Right ventricle myocardium superior (tissue), 1 donor: ENCODE data around the gene PARD6A. TPM values are rescaled to one million over a fixed set of nuclear protein-coding genes. Genes with fewer than 3 reads are reported as not detected.
"Not testable (repeated sequence)": the region's sequence is repeated elsewhere in the genome, so short reads cannot be mapped to it uniquely, and the experiment has no call there.

Experiments used
- ATAC-seq: fragments of 200-7000 bp; cut with Tn5 transposase; one replicate; pipeline ENCODE4 v1.9.1; 2020; ENCODE audit warnings: mild to moderate bottlenecking; ENCODE audit not compliant: poor library complexity
- DNase-seq: peaks from one replicate; pipeline ENCODE4 v3.0.0-alpha.2; 2020
- intact Hi-C: fragments of 100-400 bp; cut with DNase I; formaldehyde crosslinking; loops from one replicate; pipeline ENCODE4 v1.11.2; 2022
- total RNA-seq: library from RNA; stranded (reverse); fragmentation: NEBNext Ultra II Directional; extraction: Animal tissue kit (Norgen Biotek cat#: 25700); gene quantifications from one replicate; pipeline ENCODE4 v1.2.1, GENCODE V29; 2021
- donor health status: DM: no; HTN: yes; CAD: no; lungs with severe emphysema.

PARD6A gene
- total RNA-seq, 1 donor from 2014 or later = 3.2 TPM

DNA sequence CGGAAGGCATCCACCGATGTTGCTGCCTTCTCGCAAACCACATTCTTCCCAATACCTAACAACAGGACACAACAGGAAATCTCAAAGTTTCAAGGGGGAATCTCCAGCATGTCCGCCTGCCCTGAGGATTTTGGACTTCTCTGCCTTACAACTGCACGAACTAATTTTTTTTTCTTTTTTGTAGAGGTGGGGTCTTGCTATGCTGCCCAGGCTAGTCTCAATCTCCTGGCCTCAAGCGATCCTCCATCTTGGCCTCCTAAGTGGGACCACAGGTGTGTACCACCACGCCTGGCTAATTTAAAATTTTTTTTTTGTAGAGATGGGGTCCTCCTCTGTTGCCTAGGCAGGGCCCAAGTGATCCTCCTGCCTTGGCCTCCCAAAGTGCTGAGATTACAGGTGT lies 15.2 kb downstream of the PARD6A start:
- ATAC-seq (no peak), DNase-seq (no peak)
- intact Hi-C loops = loop anchor here (10.0 kb wide), 1 partner anchor 129 kb away; the partner anchor contains the start of genes RANBP10 and TSNAXIP1

DNA sequence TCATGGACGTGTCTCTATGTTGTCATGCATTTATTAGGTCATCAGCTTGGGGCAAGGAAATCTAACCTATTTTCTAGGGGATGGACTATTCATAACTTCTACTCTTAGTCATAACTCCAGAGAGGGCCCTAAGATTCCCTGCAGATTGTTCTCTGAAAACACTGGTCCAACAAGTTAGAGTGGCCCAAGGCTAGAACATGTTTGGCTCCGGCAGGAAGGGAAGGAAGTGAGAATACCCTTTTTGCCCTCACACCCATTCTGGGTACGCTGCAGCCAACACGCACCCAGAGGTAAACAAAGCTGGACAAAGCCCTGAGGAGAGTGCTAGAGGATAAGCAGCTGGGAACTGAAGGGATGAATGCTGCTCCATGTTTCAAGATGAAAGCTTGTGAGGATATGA lies 15.8 kb downstream of the PARD6A start:
- ATAC-seq (no peak), DNase-seq (no peak)
- intact Hi-C loops = loop anchor here (10.0 kb wide), 1 partner anchor 128 kb away; the partner anchor contains the start of genes RANBP10 and TSNAXIP1

DNA sequence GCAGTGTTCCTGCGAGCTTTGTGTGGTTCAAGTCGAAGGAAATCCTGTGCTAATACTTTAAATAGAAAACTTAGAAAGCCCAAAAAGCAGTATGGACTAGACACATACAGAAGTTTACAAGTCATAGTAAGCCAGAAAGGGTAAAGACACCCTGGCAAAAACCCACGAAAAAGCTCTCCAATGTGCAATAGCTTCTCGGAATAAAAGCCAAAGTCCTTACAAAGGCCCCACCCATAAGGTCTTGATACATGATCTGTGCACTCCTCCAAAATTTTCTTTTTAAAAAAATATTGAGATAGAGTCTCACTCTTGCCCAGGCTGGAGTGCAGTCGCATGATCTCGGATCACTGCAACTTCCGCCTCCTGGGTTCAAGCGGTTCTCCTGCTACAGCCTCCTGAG lies 16.2 kb downstream of the PARD6A start:
- no peak for ATAC-seq
- DNase-seq = no peak
- intact Hi-C loops = loop anchor here (10.0 kb wide), 1 partner anchor 128 kb away; the partner anchor contains the start of genes RANBP10 and TSNAXIP1

DNA sequence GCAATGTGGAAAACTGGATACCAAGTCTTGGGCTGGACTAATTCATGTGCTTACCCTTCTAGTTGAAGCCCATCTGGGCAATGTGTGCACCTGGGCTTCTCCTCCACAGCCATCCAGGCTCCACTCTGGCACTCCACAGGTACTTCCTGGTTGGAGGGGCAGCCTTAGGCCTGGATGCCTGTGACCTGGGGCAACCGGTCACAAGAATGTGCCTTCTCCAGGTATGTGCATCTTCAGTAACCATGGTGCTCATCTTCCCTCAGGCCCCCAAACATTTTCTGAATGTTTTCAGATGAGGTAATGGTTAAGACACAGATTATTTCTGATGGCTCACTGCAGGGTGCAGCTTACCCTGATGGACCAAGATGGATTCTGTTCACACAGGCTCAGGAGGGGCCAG lies 17.0 kb downstream of the PARD6A start:
- no peak for ATAC-seq
- DNase-seq = no peak
- intact Hi-C loops = loop anchor here (10.0 kb wide), 1 partner anchor 127 kb away; the partner anchor contains the start of genes RANBP10 and TSNAXIP1

DNA sequence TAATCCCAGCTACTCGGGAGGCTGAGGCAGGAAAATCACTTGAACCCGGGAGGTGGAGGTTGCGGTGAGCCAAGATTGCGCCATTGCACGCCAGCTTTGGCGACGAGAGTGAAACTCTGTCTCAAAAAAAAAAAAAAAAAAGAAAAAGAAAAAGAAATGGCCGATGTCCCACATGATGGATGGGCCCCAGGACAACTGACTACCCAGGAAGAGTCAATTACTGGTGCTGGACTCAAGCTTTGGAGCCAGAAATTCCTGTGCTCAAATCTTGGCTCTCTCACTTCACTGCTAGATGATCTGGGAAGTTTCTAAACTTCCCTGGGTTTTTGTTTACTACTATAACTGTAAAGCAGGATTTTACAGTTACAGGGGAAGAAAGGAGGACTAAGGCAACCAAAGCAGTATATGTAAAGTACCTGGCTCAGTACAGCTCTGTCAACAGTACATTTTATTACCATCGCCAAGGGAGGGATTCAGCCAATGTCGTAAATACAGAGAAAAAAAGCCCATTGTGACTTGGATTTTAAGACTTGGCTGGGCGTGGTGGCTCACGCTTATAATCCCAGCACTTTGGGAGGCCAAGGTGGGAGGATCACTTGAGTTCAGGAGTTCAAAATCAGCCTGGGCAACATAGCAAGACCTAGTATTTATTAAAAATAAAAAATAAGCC lies 17.7 kb downstream of the PARD6A start:
- DNase-seq (no peak), ATAC-seq (no peak)
- intact Hi-C loops = loop anchor here (10.0 kb wide), 1 partner anchor 126 kb away; the partner anchor contains the start of genes RANBP10 and TSNAXIP1

DNA sequence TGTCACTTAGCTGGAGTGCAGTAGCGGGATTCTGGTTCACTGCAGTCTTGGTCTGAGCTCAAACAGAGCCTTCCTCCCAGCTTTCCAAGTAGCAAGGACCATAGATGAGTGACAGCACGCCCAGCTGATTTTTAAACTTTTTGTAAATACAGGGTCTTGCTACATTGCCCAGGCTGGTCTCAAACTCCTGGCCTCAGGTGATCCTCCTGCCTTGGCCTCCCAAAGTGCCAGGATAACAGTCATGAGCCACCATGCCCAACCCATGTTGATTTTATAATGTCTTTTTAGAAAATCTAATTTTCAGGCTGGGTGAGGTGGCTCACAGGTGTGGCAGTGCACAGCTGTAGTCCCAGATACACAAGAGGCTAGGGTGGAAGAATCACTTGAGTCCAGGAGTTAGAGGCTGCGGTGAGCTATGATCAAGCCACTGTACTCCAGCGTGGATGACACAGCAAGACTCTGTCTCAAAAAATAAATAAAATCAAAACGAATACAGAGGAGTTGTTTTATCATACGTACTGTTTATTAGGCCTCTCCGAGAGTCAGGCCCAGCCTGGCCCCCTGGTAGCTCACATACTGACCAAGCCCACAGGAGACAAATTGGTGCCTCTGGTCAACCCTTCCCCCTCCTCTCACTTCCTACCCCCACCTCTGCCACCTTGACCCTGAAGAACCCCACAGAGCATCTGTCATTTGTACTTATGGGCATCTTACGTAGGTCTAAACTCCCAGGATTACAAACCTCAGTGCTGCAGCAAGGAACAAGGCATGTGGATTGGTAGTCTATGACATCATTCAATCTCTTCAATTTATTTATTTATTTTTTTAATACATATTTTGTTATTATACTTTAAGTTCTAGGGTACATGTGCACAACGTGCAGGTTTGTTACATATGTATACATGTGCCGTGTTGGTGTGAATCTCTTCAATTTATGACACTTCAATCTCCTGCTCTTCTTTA lies 19.5 kb downstream of the PARD6A start:
- no peak for ATAC-seq
- intact Hi-C loops = loop anchor here (10.0 kb wide), 1 partner anchor 125 kb away; the partner anchor contains the start of genes RANBP10 and TSNAXIP1

DNA sequence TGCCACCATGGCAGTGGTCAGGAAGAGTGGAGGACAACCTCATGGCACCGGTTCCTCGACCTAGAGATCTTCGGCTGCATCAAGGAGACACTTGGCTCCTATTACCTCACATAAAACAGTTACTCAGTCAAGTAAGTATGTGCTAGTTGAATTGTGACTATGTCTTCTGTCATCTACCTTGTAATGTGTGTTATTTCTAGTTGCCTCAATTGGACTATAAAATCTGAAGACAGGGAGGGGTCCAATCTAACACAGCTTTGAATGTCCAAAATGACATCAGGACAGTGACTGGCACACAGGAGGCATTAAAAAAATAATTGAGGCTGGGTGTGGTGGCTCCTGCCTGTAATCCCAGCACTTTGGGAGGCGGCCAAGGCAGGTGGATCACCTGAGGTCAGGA lies 23.0 kb downstream of the PARD6A start:
- no peak for ATAC-seq
- intact Hi-C loops = no loop called here
- DNase-seq = no peak

More for the DNA sequence above, 19.5 kb downstream of the PARD6A start:
- no peak for DNase-seq

DNA sequence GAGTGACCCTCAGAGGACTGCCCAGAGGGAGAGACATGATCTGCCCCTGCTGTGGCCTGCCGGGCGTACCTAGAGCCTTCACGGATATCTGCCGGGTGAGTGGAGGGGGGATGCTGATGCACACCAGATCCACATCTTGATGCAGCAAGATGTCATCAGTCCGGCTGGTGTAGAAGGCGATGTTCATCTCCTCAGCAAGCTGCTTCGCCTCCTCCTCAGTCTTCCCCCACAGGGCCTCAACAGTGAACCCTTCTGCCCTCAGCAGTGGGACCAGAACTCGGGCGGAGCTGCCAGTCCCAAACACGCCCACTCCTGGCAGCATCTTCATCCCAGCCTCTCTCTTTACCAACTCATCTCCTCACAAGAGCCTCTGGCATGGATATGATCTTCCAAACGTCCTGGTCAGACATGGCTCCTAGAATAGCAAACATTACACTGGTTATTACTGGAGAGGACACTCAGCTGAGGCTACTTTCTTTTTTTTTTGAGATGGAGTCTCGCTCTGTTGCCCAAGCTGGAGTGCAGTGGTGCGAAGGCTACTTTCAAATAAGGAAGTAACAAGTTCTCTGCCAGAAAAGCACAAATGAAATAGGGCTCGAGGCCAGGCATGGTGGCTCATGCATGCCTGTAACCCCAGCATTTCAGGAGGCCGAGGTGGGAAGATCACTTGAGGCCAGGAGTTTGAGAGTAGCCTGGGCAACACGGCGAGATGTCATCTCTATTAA lies 24.8 kb downstream of the PARD6A start:
- ATAC-seq (no peak), DNase-seq (no peak)
- intact Hi-C loops = no loop called here

DNA sequence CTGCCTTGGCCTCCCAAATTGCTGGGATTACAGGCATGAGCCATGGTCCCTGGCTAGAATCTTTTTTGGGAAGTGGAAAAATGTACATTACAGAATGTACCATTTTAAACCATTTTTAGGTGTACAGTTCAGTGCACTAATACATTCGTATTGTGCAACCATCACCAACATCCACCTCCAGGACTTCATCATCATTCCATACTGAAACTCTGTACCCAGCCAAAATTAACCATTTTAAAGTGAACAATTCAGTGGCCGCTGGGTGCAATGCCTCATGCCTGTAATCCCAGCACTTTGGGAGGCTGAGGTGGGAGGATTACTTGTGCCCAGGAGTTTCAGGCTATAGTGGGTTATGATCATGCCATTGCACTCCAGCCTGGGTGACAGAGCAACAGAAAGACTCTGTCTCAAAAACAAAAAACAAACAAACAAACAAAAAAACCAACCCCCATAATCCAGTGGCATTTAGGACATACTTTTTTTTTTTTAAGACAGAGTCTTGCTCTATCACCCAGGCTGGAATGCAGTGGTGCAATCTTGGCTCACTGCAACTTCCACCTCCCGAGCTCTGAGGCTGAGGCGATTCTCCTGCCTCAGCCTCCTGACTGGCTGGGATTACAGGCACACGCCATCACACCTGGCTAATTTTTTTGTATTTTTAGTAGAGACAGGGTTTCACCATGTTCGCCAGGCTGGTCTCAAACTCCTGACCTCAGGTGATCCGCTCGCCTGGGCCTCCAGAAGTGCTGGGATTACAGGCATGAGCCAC lies 32.9 kb downstream of the PARD6A start:
- ATAC-seq, DNase-seq, intact Hi-C loops: not testable (repeated sequence)

DNA sequence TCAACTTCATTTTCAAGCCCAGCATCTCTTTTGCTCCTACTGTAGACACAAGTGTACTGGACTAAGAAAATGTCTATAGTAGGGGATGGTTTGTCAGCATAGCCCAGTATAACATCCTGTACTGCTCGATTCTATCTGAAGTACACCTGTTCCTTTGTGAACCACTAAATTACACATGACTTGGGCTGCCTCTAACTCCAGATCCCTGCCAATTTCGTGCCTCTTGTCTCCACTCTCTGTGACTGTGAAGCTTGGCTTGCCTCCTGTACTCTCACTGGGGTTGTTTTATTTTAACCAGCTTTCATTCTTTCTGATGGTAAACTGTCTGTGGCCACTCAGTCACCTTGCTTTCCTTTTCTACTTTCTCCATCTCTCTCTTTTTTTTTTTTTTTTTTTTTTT lies 33.9 kb downstream of the PARD6A start:
- intact Hi-C loops = no loop called here
- DNase-seq (no peak), ATAC-seq (peak; percentile 70)

DNA sequence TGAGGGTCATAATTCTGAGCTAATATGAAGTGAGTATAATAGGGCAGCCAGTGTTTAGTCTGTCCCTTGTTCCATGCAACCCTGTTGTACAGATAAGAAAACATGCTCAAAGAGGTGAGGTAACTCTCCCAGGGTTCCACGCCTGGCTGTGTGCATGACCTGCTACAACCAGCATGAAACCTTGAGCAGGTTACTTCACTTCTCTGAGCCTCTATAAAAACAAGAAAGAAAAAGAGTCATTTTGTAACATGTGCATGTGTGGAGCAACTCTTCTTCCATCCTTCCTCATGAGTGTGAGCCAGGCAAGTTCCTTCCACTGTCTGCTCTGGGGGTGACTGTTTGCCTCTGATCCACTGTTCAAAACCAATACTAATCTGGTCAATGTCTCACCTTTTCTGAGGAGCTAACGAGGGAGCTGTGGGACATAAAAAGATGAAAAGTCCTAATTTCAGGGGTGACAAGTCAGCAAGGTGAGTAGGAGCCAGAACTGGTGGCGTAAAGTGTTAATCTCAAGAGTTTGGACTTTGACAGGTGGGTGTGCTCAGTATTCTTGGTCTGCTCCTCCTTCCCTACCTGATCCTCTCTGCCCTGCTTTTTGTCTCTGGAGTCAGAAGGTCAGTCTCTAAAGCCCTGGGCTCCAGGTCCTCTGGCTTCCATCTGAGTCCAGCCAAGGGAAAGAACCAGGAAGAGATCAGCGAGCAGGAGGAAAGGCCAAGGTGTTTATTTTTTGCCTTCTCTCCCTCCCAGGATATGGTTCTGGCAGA lies 36.8 kb downstream of the PARD6A start:
- ATAC-seq (no peak), DNase-seq (no peak)
- intact Hi-C loops = no loop called here

DNA sequence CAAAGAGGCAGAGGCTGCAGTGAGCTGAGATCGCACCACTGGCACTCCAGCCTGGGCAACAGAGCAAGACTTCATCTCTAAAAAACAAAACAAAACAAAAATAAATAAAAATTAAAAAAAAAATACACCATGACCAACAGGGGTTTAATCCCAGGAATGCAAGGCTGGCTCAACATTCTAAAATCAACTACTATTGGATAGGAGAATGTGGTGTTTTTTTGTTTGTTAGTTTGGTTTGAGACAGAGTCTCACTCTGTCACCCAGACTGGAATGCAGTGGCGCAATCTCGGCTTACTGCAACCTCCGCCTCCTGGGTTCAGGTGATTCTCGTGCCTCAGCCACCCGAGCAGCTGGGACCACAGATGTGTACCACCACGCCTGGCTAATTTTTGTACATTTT lies 38.5 kb downstream of the PARD6A start:
- DNase-seq = no peak
- intact Hi-C loops = no loop called here
- ATAC-seq = no peak

DNA sequence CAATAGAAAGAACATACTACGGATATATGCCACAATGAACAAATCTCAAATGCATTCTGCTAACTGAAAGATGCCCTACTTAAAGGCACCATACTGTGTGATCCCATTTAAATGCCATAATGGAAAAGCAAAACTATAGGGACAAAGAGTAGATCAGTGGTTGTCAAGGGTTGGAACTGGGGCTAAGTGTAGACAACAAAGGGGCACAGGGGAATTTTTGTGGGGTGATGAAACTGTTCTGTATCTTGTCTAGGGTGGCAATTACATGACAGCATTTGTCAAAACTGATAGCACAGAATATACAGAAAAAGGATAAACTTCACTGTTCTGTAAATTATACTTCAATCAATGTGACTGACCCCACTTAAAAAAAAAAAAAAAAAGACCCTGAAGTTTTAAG lies 40.7 kb downstream of the PARD6A start:
- DNase-seq (no peak), ATAC-seq (no peak)
- intact Hi-C loops = no loop called here

DNA sequence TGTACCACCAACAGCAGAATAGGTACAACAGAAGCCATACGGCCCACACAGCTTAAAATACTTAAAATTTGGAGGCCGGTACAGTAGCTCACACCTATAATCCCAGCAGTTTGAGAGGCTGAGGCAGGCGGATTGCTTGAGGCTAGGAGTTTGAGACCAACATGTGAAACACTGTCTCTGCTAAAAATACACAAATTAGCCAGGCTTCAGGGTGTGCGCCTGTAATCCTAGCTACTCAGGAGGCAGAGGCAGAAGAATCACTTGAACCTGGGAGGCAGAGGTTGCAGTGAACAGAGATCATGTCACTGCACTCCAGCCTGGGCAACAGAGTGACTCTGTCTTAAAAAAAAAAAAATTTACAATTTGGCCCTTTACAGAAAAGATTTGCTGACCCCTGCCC lies 41.4 kb downstream of the PARD6A start:
- ATAC-seq = no peak
- intact Hi-C loops = no loop called here

DNA sequence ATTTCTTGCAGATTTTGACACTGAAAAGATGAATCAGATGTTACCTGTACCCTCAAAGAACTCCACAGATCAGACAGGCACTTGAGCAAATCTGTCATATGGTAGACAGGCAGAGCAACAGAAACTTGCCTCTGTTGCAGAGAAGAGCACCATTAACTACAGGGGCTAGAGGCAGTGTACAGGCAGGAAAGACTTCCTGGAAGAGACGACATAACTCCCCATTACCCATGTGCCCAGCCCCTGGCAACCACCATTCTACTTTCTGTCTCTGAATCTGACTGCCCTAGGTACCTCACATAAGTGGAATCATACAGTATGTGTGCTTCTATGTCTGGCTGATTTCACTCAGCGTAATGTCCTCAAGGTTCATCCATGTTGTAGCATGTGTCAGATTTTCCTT lies 42.9 kb downstream of the PARD6A start:
- no peak for ATAC-seq
- no peak for DNase-seq
- intact Hi-C loops = no loop called here

More for the DNA sequence above, 41.4 kb downstream of the PARD6A start:
- no peak for DNase-seq

DNA sequence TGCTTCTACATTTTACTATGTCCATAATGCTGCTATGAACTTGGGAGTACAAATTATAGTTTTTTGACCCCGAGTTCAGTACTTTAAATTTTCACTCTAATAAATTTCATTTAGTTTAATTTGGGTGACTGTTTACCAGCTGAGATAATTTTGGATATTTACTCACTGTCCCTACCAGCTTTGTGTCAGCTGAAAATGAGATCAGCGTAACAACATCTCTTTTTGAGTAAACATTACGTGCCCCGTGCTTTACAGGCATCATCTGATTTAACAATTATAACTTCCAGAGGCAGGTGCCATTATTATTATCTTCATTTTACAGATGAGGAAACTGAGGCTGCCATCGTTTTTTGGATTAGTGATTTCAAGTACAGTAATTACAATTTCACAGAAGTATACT lies 43.4 kb downstream of the PARD6A start:
- ATAC-seq = no peak
- no peak for DNase-seq
- intact Hi-C loops = no loop called here

DNA sequence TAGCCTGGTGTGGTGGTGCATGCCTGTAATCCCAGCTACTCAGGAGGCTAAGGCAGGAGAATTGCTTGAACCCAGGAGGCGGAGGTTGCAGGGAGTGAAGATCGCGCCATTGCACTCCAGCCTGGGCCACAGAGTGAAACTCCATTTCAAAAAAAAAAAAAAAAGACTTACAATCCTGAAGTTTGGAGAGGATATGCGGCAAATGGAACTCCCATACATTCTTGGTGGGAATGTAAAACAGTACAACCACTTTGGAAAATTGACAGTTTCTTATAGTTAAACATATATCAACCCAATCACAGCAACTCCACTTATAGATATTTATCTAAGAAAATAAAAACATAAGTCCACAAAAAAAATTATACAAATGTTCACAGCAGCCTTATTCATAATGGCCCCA lies 46.5 kb downstream of the PARD6A start:
- ATAC-seq = no peak
- no peak for DNase-seq
- intact Hi-C loops = no loop called here
